Neural progenitor cell (in vitro differentiated cells): Measurements from ENCODE around the gene FAM149A. TPM values are rescaled to one million over a fixed set of nuclear protein-coding genes. Genes with fewer than 3 reads are reported as not detected.

Experiments used
- DNase-seq: peaks from one replicate; pipeline ENCODE4 v3.0.0-alpha.2; 2016; ENCODE audit warnings: low spot score
- H2AFZ ChIP-seq: fragments of 200-600 bp; sonication (generic); replicated peaks from 2 replicates; pipeline ENCODE4 v1.6.1; 2016; ENCODE audit warnings: antibody characterized with exemption
- H3F3A ChIP-seq: fragments of 200-600 bp; sonication (generic); 2 replicates; pipeline ENCODE4 v1.6.1; 2016; ENCODE audit warnings: antibody characterized with exemption, low read depth
- H3K27ac ChIP-seq: fragments of 200-600 bp; sonication (generic); 2 replicates; pipeline ENCODE4 v1.5.1; 2016; ENCODE audit warnings: mild to moderate bottlenecking
- H3K27me3 ChIP-seq: fragments of 200-600 bp; sonication (generic); 2 replicates; pipeline ENCODE4 v1.6.1; 2016; ENCODE audit warnings: mild to moderate bottlenecking, moderate library complexity
- H3K36me3 ChIP-seq: fragments of 200-600 bp; sonication (generic); 2 replicates; pipeline ENCODE4 v1.5.1; 2016
- H3K4me1 ChIP-seq: fragments of 200-600 bp; sonication (generic); 2 replicates; pipeline ENCODE4 v1.6.1; 2016; ENCODE audit warnings: mixed run types
- H3K4me2 ChIP-seq: fragments of 200-600 bp; sonication (generic); 2 replicates; pipeline ENCODE4 v1.6.1; 2016
- H3K4me3 ChIP-seq: fragments of 200-600 bp; sonication (generic); 2 replicates; pipeline ENCODE4 v1.5.1; 2016
- H3K79me2 ChIP-seq: fragments of 200-600 bp; sonication (generic); 2 replicates; pipeline ENCODE4 v1.6.1; 2016; ENCODE audit warnings: low read depth
- H3K9ac ChIP-seq: fragments of 200-600 bp; sonication (generic); 2 replicates; pipeline ENCODE4 v1.6.1; 2016
- H3K9me3 ChIP-seq: fragments of 200-600 bp; sonication (generic); 2 replicates; pipeline ENCODE4 v1.5.1; 2016; ENCODE audit warnings: low read depth
- H4K20me1 ChIP-seq: fragments of 200-600 bp; sonication (generic); 2 replicates; pipeline ENCODE4 v1.6.1; 2016; ENCODE audit warnings: low read depth
- H3K27ac Mint-ChIP-seq: 3 replicates; pipeline ENCODE4 v1.8.0; 2021; ENCODE audit warnings: mixed read lengths
- H3K27me3 Mint-ChIP-seq: 2 replicates; pipeline ENCODE4 v1.8.0; 2022; ENCODE audit warnings: low read depth, mild to moderate bottlenecking, inconsistent platforms, moderate library complexity, mixed read lengths; ENCODE audit not compliant: insufficient read depth
- H3K36me3 Mint-ChIP-seq: 3 replicates; pipeline ENCODE4 v1.8.0; 2021; ENCODE audit warnings: mixed read lengths
- H3K4me1 Mint-ChIP-seq: 3 replicates; pipeline ENCODE4 v1.8.0; 2021; ENCODE audit warnings: mixed read lengths
- H3K4me3 Mint-ChIP-seq: 3 replicates; pipeline ENCODE4 v1.8.0; 2021; ENCODE audit warnings: mild to moderate bottlenecking, moderate library complexity, mixed read lengths
- H3K9me3 Mint-ChIP-seq: 3 replicates; pipeline ENCODE4 v1.8.0; 2020; ENCODE audit warnings: mixed read lengths
- EZH2 ChIP-seq: fragments of 200-600 bp; sonication (generic); IDR thresholded peaks from 2 replicates; pipeline ENCODE4 v1.6.1; 2017; ENCODE audit warnings: antibody characterized with exemption, mild to moderate bottlenecking, moderate library complexity
- EZH2phosphoT487 ChIP-seq: fragments of 200-600 bp; sonication (generic); IDR thresholded peaks from 2 replicates; pipeline ENCODE4 v1.6.1; 2017; ENCODE audit warnings: antibody characterized with exemption
- total RNA-seq: library from RNA; depleted of rRNA; stranded (reverse); fragments of >200 nt; gene quantifications from 2 replicates; pipeline ENCODE4 v1.2.3, GENCODE V29; 2015; ENCODE audit warnings: low replicate concordance
- TF ChIP-seq, protein P1 (sequence below): fragments of 200-600 bp; sonication (generic); IDR thresholded peaks from 2 replicates; pipeline ENCODE4 v1.5.1; 2017; ENCODE audit warnings: antibody characterized with exemption, mild to moderate bottlenecking

FAM149A gene
- total RNA-seq, 1 donor from 2014 or later, result 4.6 TPM

DNA sequence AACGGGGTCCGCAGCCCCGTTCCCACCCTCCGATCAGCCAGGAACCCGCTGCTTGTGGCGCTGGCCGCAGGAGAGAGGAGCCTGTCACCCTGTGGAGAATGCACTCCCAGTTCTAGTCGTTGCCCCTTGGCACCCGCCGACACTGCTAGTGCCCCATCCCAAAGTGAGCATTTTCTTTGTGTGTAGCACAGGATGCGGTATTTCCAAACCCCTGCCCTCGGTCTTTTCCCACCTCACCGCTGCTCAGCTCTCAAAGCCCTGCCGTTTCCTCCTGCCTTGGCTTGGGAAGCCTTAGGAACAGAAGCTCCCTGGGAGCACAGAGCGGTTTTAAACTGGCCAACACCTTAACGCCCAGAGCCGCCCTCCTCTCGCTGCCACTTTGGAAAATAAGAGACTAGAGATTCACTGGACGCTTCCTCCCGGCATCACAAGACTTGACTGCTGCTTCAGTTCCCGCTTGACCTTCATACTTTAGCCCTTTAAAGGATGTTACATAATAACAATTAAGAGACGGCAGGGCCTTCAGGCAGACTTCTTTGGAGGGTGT lies 87.6 kb downstream of the FAM149A start:
- TF ChIP-seq EZH2phosphoT487 (no peak), EZH2 (no peak)
- TF ChIP-seq, protein P1, sequence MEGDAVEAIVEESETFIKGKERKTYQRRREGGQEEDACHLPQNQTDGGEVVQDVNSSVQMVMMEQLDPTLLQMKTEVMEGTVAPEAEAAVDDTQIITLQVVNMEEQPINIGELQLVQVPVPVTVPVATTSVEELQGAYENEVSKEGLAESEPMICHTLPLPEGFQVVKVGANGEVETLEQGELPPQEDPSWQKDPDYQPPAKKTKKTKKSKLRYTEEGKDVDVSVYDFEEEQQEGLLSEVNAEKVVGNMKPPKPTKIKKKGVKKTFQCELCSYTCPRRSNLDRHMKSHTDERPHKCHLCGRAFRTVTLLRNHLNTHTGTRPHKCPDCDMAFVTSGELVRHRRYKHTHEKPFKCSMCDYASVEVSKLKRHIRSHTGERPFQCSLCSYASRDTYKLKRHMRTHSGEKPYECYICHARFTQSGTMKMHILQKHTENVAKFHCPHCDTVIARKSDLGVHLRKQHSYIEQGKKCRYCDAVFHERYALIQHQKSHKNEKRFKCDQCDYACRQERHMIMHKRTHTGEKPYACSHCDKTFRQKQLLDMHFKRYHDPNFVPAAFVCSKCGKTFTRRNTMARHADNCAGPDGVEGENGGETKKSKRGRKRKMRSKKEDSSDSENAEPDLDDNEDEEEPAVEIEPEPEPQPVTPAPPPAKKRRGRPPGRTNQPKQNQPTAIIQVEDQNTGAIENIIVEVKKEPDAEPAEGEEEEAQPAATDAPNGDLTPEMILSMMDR, result no peak

DNA sequence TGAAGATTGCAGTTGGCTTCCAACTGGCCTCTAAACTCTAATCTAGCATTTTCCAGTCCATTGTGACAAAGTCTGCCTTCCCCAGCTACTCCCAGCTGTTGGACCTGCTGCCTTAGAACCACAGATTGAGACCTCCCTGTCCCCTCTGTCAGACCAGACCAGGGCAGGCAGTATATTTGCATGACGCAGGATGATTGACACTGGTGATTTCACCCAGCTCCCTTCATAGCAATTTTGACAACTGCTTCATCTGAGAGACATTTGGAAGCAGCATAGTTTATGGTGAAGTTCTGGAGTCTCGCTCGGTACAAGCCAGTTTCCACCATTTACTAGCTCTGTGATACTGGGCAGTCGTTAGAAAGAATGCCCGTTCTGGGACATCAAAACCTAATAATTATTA lies 89.3 kb downstream of the FAM149A start:
- H3K4me3 Mint-ChIP-seq, result peak overlapping the region; percentile 43
- TF ChIP-seq, protein P1, result no peak
- TF ChIP-seq EZH2, result no peak
- no peak for TF ChIP-seq EZH2phosphoT487
- H3K4me1 Mint-ChIP-seq, result peaks cover 24% of the 10 kb centered on the region
- Histone ChIP-seq H3F3A (peaks cover 30% of the 10 kb centered on the region), H3K4me1 (peaks cover 21% of the 10 kb centered on the region), H3K9ac (no peak overlapping the region), H4K20me1 (no peaks in the 10 kb centered on the region), H3K4me2 (no peak overlapping the region), H3K27ac (no peak overlapping the region), H3K9me3 (no peaks in the 10 kb centered on the region), H3K79me2 (no peaks in the 10 kb centered on the region), H3K36me3 (no peaks in the 10 kb centered on the region), H3K4me3 (no peak overlapping the region), H3K27me3 (no peaks in the 10 kb centered on the region), H2AFZ (no peak overlapping the region)
- no peak overlapping the region for H3K27ac Mint-ChIP-seq
- H3K27me3 Mint-ChIP-seq, result peaks cover 9% of the 10 kb centered on the region
- peaks cover 16% of the 10 kb centered on the region for H3K36me3 Mint-ChIP-seq
- H3K9me3 Mint-ChIP-seq, result no peaks in the 10 kb centered on the region
- DNase-seq, result no peak

More for the DNA sequence above, 87.6 kb downstream of the FAM149A start:
- Histone ChIP-seq H4K20me1 (no peaks in the 10 kb centered on the region), H3K9me3 (no peaks in the 10 kb centered on the region), H3K36me3 (no peaks in the 10 kb centered on the region), H3K79me2 (no peaks in the 10 kb centered on the region), H3K27ac (no peak overlapping the region), H3K9ac (peak overlapping the region; percentile 54), H2AFZ (peak overlapping the region; percentile 71), H3K4me2 (peak overlapping the region; percentile 77), H3K4me1 (peaks cover 21% of the 10 kb centered on the region), H3F3A (peaks cover 30% of the 10 kb centered on the region), H3K4me3 (peak overlapping the region; percentile 71), H3K27me3 (no peaks in the 10 kb centered on the region)
- peak; percentile 63 for DNase-seq
- no peaks in the 10 kb centered on the region for H3K9me3 Mint-ChIP-seq
- H3K4me1 Mint-ChIP-seq, result peaks cover 24% of the 10 kb centered on the region
- H3K27me3 Mint-ChIP-seq, result peaks cover 9% of the 10 kb centered on the region
- H3K36me3 Mint-ChIP-seq, result peaks cover 16% of the 10 kb centered on the region
- H3K27ac Mint-ChIP-seq, result peak overlapping the region; percentile 94
- H3K4me3 Mint-ChIP-seq, result peak overlapping the region; percentile 96

DNA sequence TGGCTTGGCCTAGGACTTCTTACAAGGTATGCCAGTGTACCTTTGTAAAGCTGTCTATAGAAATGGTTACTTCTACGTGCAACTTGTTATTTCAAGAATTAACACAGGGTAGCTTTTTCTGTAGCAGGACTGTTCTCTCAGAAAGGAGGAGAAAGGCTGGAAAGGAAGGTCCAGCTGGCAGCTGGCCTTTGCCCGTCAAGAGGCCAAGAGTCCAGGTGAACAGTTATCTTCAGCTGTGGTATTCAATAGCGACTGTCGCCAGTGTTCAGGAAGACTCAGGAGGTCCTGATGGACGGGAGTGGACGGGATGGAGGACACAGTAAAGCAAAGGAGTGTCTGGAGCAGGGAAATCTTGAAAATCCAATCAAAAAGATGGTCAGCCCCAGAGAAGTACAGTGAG lies 91.6 kb downstream of the FAM149A start:
- no peaks in the 10 kb centered on the region for H3K9me3 Mint-ChIP-seq
- Histone ChIP-seq H3K4me3 (no peak overlapping the region), H3K27me3 (no peaks in the 10 kb centered on the region), H2AFZ (no peak overlapping the region), H3K27ac (no peak overlapping the region), H3K36me3 (no peaks in the 10 kb centered on the region), H3K9ac (no peak overlapping the region), H3K4me2 (no peak overlapping the region), H3K79me2 (no peaks in the 10 kb centered on the region), H3F3A (peaks cover 20% of the 10 kb centered on the region), H4K20me1 (no peaks in the 10 kb centered on the region), H3K9me3 (no peaks in the 10 kb centered on the region), H3K4me1 (peaks cover 9% of the 10 kb centered on the region)
- H3K27me3 Mint-ChIP-seq, result peaks cover 9% of the 10 kb centered on the region
- DNase-seq, result no peak
- no peak overlapping the region for H3K27ac Mint-ChIP-seq
- no peak overlapping the region for H3K4me3 Mint-ChIP-seq
- TF ChIP-seq, protein P1, result no peak
- TF ChIP-seq EZH2 (no peak), EZH2phosphoT487 (no peak)
- peaks cover 16% of the 10 kb centered on the region for H3K36me3 Mint-ChIP-seq
- peaks cover 13% of the 10 kb centered on the region for H3K4me1 Mint-ChIP-seq
